Measurements from ENCODE around the gene SLC22A6. TPM values are rescaled to one million over a fixed set of nuclear protein-coding genes. Genes with fewer than 3 reads are reported as not detected.

SLC22A6 gene
- total RNA-seq, 2 donors from 2014 or later = not detected

DNA sequence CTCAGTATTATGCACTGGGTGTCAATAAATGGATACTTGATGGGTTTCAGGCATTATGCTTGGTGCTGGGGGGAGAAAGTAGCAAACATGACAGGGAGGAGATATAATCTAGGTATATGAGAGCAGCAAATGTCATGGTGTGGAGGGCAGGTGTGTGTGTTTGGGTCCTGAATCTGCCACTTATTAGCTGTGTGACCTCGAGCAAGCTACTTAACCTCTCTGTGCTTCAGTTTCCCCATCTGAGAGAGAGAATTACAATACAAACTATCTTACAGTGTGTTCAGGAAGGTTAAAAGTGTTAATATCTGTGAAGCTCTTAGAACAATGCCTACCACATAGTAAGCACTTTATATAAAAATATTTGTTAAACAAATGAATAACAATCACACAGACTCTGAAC, 28.1 kb upstream of the SLC22A6 start:
- Histone ChIP-seq H3K4me3 (no peak overlapping the region), H3K27ac (no peak overlapping the region), H3K9me3 (no peaks in the 10 kb centered on the region), H3K4me1 (no peaks in the 10 kb centered on the region), H3K36me3 (no peaks in the 10 kb centered on the region), H3K27me3 (no peaks in the 10 kb centered on the region), H3K9ac (ENCODE audit: low read depth in 2 of 2, low read length in 2 of 2) (no peak overlapping the region)
- TF ChIP-seq, protein P1, sequence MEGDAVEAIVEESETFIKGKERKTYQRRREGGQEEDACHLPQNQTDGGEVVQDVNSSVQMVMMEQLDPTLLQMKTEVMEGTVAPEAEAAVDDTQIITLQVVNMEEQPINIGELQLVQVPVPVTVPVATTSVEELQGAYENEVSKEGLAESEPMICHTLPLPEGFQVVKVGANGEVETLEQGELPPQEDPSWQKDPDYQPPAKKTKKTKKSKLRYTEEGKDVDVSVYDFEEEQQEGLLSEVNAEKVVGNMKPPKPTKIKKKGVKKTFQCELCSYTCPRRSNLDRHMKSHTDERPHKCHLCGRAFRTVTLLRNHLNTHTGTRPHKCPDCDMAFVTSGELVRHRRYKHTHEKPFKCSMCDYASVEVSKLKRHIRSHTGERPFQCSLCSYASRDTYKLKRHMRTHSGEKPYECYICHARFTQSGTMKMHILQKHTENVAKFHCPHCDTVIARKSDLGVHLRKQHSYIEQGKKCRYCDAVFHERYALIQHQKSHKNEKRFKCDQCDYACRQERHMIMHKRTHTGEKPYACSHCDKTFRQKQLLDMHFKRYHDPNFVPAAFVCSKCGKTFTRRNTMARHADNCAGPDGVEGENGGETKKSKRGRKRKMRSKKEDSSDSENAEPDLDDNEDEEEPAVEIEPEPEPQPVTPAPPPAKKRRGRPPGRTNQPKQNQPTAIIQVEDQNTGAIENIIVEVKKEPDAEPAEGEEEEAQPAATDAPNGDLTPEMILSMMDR (IDR thresholded peaks at IDR 0.05) = no peak
- no peak for DNase-seq
- intact Hi-C loops (cut with DNase I) = no loop called here

- Histone ChIP-seq H3K9ac (ENCODE audit: low read depth in 2 of 2, low read length in 2 of 2) (no peak overlapping the region), H3K4me3 (no peak overlapping the region), H3K9me3 (no peaks in the 10 kb centered on the region), H3K4me1 (no peaks in the 10 kb centered on the region), H3K27ac (no peak overlapping the region), H3K27me3 (no peaks in the 10 kb centered on the region), H3K36me3 (no peaks in the 10 kb centered on the region)
- TF ChIP-seq, protein P1 (IDR thresholded peaks at IDR 0.05) = no peak
- intact Hi-C loops (cut with DNase I) = no loop called here
- no peak for DNase-seq
These were observed 27.7 kb upstream of the SLC22A6 start for GRCh38 chr11:63012430-63012829.

- intact Hi-C loops (cut with DNase I) = no loop called here
- TF ChIP-seq, protein P1 (IDR thresholded peaks at IDR 0.05) = no peak
- Histone ChIP-seq H3K4me3 (no peak overlapping the region), H3K9ac (ENCODE audit: low read depth in 2 of 2, low read length in 2 of 2) (no peak overlapping the region), H3K27me3 (no peaks in the 10 kb centered on the region), H3K27ac (no peak overlapping the region), H3K9me3 (no peaks in the 10 kb centered on the region), H3K36me3 (no peaks in the 10 kb centered on the region), H3K4me1 (no peaks in the 10 kb centered on the region)
- DNase-seq = no peak
These were observed 26.2 kb upstream of the SLC22A6 start for GRCh38 chr11:63010934-63011439.

GRCh38 chr11:63007920-63008319, 23.2 kb upstream of the SLC22A6 start:
- no peak for DNase-seq
- Histone ChIP-seq H3K9ac (ENCODE audit: low read depth in 2 of 2, low read length in 2 of 2) (no peak overlapping the region), H3K36me3 (no peaks in the 10 kb centered on the region), H3K9me3 (no peaks in the 10 kb centered on the region), H3K4me3 (no peak overlapping the region), H3K27me3 (no peaks in the 10 kb centered on the region), H3K27ac (no peak overlapping the region), H3K4me1 (no peaks in the 10 kb centered on the region)
- TF ChIP-seq, protein P1 (IDR thresholded peaks at IDR 0.05) = no peak
- intact Hi-C loops (cut with DNase I) = no loop called here

- Histone ChIP-seq H3K9me3 (no peaks in the 10 kb centered on the region), H3K27ac (no peak overlapping the region), H3K27me3 (no peaks in the 10 kb centered on the region), H3K4me3 (no peak overlapping the region), H3K9ac (ENCODE audit: low read depth in 2 of 2, low read length in 2 of 2) (no peak overlapping the region), H3K4me1 (no peaks in the 10 kb centered on the region), H3K36me3 (no peaks in the 10 kb centered on the region)
- TF ChIP-seq, protein P1 (IDR thresholded peaks at IDR 0.05) = no peak
- DNase-seq = no peak
- intact Hi-C loops (cut with DNase I) = no loop called here
These were observed 16.7 kb upstream of the SLC22A6 start for GRCh38 chr11:63001456-63001855.

All from colonic mucosa (tissue), 4 donors.